Panc1 (cell line): ENCODE data around the gene BMP10. TPM values are rescaled to one million over a fixed set of nuclear protein-coding genes. Genes with fewer than 3 reads are reported as not detected.

Experiments used
- ATAC-seq: fragments of 200-7000 bp; cut with Tn5 transposase; 2 replicates; pipeline ENCODE4 v1.9.1; 2020; ENCODE audit warnings: mild to moderate bottlenecking, moderate library complexity
- BruUV-seq: library from RNA; stranded (reverse); fragments of 400-500 nt; replicated peaks from 2 replicates; lab custom pipeline; 2021; lab: Mats Ljungman, UMichigan
- CTCF ChIA-PET: fragments of 300-600 bp; sonication (Branson Sonifier 250); formaldehyde crosslinking; loops from one replicate; lab custom pipeline; 2022; ENCODE audit warnings: antibody characterized with exemption; lab: Charles Lee
- POLR2A ChIA-PET: fragments of 300-600 bp; sonication (Branson Sonifier 250); formaldehyde crosslinking; loops from one replicate; lab custom pipeline; 2022; ENCODE audit warnings: antibody characterized with exemption; lab: Charles Lee
- DNase-seq: peaks from one replicate; pipeline ENCODE4 v3.0.0-alpha.2; 2010; ENCODE audit warnings: low read depth, low spot score
- H3K27ac ChIP-seq: 2 replicates; pipeline ENCODE4 v1.5.1; 2011; ENCODE audit warnings: mild to moderate bottlenecking, low read length, inconsistent platforms
- H3K27me3 ChIP-seq: fragments of 200-500 bp; sonication (Bioruptor generic); 2 replicates; pipeline ENCODE4 v1.6.0; 2014; ENCODE audit warnings: low read length, inconsistent platforms; ENCODE audit not compliant: control insufficient read depth, insufficient read depth
- H3K36me3 ChIP-seq: fragments of 200-500 bp; sonication (Bioruptor generic); 2 replicates; pipeline ENCODE4 v1.5.1; 2014; ENCODE audit warnings: inconsistent platforms, mild to moderate bottlenecking, low read length, moderate library complexity; ENCODE audit not compliant: control insufficient read depth, insufficient read depth
- H3K4me1 ChIP-seq: 2 replicates; pipeline ENCODE4 v1.5.1; 2011; ENCODE audit warnings: inconsistent platforms, mild to moderate bottlenecking, low read length, moderate library complexity; ENCODE audit not compliant: control insufficient read depth, insufficient read depth
- H3K4me3 ChIP-seq, 2 experiments: 2 replicates each; pipeline ENCODE4 v1.5.1; 2011 to 2012; ENCODE audit warnings: low read depth in 2 of 2, low read length in 2 of 2, mild to moderate bottlenecking in 2 of 2, inconsistent platforms in 1 of 2, moderate library complexity in 1 of 2
- H3K9me3 ChIP-seq: fragments of 200-500 bp; sonication (Bioruptor generic); 2 replicates; pipeline ENCODE4 v1.5.1; 2014; ENCODE audit warnings: low read depth, mild to moderate bottlenecking, inconsistent platforms, low read length, moderate library complexity; ENCODE audit not compliant: control insufficient read depth, insufficient read depth
- POLR2AphosphoS5 ChIP-seq: IDR thresholded peaks from 2 replicates; pipeline ENCODE4 v1.6.1; 2012; ENCODE audit warnings: mild to moderate bottlenecking, low read depth, low read length, moderate library complexity
- SIN3A ChIP-seq: IDR thresholded peaks from 2 replicates; pipeline ENCODE4 v1.6.1; 2012; ENCODE audit warnings: low read depth, mild to moderate bottlenecking, low read length, moderate library complexity, borderline replicate concordance; ENCODE audit not compliant: insufficient read depth
- TCF7L2 ChIP-seq: IDR thresholded peaks from 2 replicates; pipeline ENCODE4 v1.6.1; 2011; ENCODE audit warnings: mild to moderate bottlenecking, low read depth, low read length, inconsistent platforms
- in situ Hi-C: cut with HindIII; loops from 2 replicates; pipeline ENCODE4 v1.10.0; 2016; ENCODE audit warnings: low sequenced_read_pairs, low pct_unique_long_range_greater_than_20kb
- intact Hi-C: fragments of 100-400 bp; cut with micrococcal nuclease; formaldehyde crosslinking; loops from one replicate; pipeline ENCODE4 v1.10.0; 2022; ENCODE audit not compliant: unreplicated experiment
- total RNA-seq: library from RNA; stranded (reverse); gene quantifications from one replicate; pipeline ENCODE4 v1.2.1, GENCODE V29; 2021; ENCODE audit not compliant: unreplicated experiment
- TF ChIP-seq, protein P1 (sequence below): fragments of 450-650 bp; IDR thresholded peaks from 2 replicates; pipeline ENCODE4 v1.5.1; 2017; ENCODE audit warnings: mild to moderate bottlenecking
- TF ChIP-seq, protein P2 (sequence below), 2 experiments: IDR thresholded peaks; 2 replicates each; pipeline ENCODE4 v1.6.1; 2011 to 2012; ENCODE audit warnings: low read depth in 2 of 2, control low read depth in 1 of 2, low read length in 1 of 2, mild to moderate bottlenecking in 1 of 2, moderate library complexity in 1 of 2; ENCODE audit not compliant: insufficient read depth in 1 of 2

BMP10 gene
- total RNA-seq, 1 experiment from 2014 or later, result not detected

DNA sequence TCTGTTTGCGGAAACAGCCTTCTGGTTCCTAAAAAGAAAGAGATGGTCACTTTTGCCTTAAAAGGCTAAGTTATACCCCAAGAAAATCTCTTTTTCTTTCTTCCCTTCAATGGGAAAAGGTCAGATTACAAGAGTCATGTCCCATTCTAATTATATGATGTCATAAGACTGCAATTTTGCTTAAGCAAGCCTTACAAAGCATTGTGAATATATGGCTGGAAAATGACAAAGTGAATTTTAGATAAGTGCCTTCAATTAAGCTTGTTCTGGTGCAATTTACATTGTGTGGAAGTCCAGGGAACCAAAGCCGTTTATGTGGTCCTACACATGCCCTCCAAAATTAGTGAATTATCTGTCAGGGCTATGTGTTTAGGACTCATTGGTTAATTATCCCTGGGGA lies 7.6 kb upstream of the BMP10 start:
- H3K4me1 ChIP-seq, result no peaks in the 10 kb centered on the region
- H3K36me3 ChIP-seq, result no peaks in the 10 kb centered on the region
- H3K9me3 ChIP-seq, result no peaks in the 10 kb centered on the region
- CTCF ChIA-PET, result no interaction called here
- H3K27me3 ChIP-seq, result peaks cover 14% of the 10 kb centered on the region
- H3K27ac ChIP-seq, result no peak overlapping the region
- POLR2A ChIA-PET, result no interaction called here
- H3K4me3 ChIP-seq, result no peak overlapping the region
- intact Hi-C loops, result no loop called here
- in situ Hi-C loops, result no loop called here
- BruUV-seq, result no TSS peak
- no peak for TF ChIP-seq POLR2AphosphoS5
- TF ChIP-seq, protein P1, sequence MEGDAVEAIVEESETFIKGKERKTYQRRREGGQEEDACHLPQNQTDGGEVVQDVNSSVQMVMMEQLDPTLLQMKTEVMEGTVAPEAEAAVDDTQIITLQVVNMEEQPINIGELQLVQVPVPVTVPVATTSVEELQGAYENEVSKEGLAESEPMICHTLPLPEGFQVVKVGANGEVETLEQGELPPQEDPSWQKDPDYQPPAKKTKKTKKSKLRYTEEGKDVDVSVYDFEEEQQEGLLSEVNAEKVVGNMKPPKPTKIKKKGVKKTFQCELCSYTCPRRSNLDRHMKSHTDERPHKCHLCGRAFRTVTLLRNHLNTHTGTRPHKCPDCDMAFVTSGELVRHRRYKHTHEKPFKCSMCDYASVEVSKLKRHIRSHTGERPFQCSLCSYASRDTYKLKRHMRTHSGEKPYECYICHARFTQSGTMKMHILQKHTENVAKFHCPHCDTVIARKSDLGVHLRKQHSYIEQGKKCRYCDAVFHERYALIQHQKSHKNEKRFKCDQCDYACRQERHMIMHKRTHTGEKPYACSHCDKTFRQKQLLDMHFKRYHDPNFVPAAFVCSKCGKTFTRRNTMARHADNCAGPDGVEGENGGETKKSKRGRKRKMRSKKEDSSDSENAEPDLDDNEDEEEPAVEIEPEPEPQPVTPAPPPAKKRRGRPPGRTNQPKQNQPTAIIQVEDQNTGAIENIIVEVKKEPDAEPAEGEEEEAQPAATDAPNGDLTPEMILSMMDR, result no peak
- no peak for DNase-seq
- no peak for ATAC-seq

DNA sequence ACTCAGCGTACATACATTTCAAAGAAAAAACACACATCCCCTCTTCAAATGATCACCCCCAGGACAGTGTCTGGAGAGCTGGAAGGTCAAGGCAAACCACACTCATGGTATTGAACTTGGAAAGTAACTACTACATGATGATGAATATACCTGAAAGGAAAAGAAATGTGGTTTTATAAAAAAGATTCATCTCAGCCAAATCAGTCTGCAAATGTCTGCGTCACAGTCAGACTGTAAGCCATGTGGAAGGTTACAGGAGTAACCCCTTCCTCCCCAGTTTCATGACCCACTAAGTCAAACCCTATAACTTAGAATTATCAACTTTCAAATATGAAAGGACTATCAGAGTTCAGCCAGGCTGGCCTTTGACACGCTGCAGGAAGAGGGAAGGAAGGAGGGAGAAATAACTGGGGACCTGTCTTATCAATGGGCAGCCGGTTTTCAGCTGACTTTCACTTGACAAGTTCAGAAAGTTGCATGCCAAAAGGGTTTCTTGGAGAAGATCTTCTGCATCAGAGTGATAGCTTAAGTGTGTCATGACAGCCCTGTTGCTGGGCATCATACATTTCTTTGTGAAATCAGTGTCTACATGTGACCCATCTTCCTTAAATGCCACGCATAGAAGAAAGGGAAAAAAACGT lies 7.0 kb upstream of the BMP10 start:
- H3K4me1 ChIP-seq, result no peaks in the 10 kb centered on the region
- no peak overlapping the region for H3K27ac ChIP-seq
- no peak overlapping the region for H3K4me3 ChIP-seq
- peaks cover 16% of the 10 kb centered on the region for H3K27me3 ChIP-seq
- ChIA-PET CTCF (no interaction called here), POLR2A (no interaction called here)
- DNase-seq, result no peak
- intact Hi-C loops (no loop called here), in situ Hi-C loops (no loop called here)
- H3K36me3 ChIP-seq, result no peaks in the 10 kb centered on the region
- no peak for ATAC-seq
- no peaks in the 10 kb centered on the region for H3K9me3 ChIP-seq
- TF ChIP-seq POLR2AphosphoS5 (no peak), TCF7L2 (no peak), SIN3A (no peak)
- TF ChIP-seq, protein P2, sequence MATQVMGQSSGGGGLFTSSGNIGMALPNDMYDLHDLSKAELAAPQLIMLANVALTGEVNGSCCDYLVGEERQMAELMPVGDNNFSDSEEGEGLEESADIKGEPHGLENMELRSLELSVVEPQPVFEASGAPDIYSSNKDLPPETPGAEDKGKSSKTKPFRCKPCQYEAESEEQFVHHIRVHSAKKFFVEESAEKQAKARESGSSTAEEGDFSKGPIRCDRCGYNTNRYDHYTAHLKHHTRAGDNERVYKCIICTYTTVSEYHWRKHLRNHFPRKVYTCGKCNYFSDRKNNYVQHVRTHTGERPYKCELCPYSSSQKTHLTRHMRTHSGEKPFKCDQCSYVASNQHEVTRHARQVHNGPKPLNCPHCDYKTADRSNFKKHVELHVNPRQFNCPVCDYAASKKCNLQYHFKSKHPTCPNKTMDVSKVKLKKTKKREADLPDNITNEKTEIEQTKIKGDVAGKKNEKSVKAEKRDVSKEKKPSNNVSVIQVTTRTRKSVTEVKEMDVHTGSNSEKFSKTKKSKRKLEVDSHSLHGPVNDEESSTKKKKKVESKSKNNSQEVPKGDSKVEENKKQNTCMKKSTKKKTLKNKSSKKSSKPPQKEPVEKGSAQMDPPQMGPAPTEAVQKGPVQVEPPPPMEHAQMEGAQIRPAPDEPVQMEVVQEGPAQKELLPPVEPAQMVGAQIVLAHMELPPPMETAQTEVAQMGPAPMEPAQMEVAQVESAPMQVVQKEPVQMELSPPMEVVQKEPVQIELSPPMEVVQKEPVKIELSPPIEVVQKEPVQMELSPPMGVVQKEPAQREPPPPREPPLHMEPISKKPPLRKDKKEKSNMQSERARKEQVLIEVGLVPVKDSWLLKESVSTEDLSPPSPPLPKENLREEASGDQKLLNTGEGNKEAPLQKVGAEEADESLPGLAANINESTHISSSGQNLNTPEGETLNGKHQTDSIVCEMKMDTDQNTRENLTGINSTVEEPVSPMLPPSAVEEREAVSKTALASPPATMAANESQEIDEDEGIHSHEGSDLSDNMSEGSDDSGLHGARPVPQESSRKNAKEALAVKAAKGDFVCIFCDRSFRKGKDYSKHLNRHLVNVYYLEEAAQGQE (IDR thresholded peaks at IDR 0.05; ENCODE audit: insufficient read depth in 1 of 2, low read depth in 2 of 2, low read length in 1 of 2), result no peak
- TF ChIP-seq, protein P1, result no peak
- BruUV-seq, result no TSS peak
